ENCODE data around the gene DAP. TPM values are rescaled to one million over a fixed set of nuclear protein-coding genes. Genes with fewer than 3 reads are reported as not detected.

DAP gene
- total RNA-seq, 1 experiment from 2014 or later: 108 TPM

GRCh38 chr5:10684303-10685086 lies 76.5 kb downstream of the DAP start:
- in situ Hi-C loops (cut with HindIII; ENCODE audit: low pct_unique_long_range_greater_than_20kb, low sequenced_read_pairs): no loop called here
- DNase-seq (ENCODE audit: low read depth, low spot score): no peak
- Histone ChIP-seq H3K36me3 (ENCODE audit: control insufficient read depth, insufficient read depth, low read length) (no peaks in the 10 kb centered on the region), H3K27ac (ENCODE audit: low read length) (no peak overlapping the region), H3K27me3 (ENCODE audit: control insufficient read depth, insufficient read depth, low read length) (no peaks in the 10 kb centered on the region), H3K4me3 (ENCODE audit: low read depth in 2 of 2, low read length in 2 of 2) (no peak overlapping the region), H3K4me1 (ENCODE audit: control insufficient read depth, insufficient read depth, low read length) (no peaks in the 10 kb centered on the region; the same call in 1 of the 2 replicates), H3K9me3 (ENCODE audit: control insufficient read depth, insufficient read depth, low read depth, low read length) (no peaks in the 10 kb centered on the region)
- no TSS peak for BruUV-seq (replicated peaks)
- intact Hi-C loops (cut with micrococcal nuclease; ENCODE audit: unreplicated experiment): no loop called here
- TF ChIP-seq POLR2AphosphoS5 (IDR thresholded peaks at IDR 0.05; ENCODE audit: low read depth, low read length): no peak
- no peak for TF ChIP-seq TCF7L2 (IDR thresholded peaks at IDR 0.05; ENCODE audit: low read depth, low read length)
- no peak for TF ChIP-seq SIN3A (IDR thresholded peaks at IDR 0.05; ENCODE audit: borderline replicate concordance, insufficient read depth, low read depth, low read length)
- TF ChIP-seq, protein P1, sequence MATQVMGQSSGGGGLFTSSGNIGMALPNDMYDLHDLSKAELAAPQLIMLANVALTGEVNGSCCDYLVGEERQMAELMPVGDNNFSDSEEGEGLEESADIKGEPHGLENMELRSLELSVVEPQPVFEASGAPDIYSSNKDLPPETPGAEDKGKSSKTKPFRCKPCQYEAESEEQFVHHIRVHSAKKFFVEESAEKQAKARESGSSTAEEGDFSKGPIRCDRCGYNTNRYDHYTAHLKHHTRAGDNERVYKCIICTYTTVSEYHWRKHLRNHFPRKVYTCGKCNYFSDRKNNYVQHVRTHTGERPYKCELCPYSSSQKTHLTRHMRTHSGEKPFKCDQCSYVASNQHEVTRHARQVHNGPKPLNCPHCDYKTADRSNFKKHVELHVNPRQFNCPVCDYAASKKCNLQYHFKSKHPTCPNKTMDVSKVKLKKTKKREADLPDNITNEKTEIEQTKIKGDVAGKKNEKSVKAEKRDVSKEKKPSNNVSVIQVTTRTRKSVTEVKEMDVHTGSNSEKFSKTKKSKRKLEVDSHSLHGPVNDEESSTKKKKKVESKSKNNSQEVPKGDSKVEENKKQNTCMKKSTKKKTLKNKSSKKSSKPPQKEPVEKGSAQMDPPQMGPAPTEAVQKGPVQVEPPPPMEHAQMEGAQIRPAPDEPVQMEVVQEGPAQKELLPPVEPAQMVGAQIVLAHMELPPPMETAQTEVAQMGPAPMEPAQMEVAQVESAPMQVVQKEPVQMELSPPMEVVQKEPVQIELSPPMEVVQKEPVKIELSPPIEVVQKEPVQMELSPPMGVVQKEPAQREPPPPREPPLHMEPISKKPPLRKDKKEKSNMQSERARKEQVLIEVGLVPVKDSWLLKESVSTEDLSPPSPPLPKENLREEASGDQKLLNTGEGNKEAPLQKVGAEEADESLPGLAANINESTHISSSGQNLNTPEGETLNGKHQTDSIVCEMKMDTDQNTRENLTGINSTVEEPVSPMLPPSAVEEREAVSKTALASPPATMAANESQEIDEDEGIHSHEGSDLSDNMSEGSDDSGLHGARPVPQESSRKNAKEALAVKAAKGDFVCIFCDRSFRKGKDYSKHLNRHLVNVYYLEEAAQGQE (IDR thresholded peaks at IDR 0.05; ENCODE audit: insufficient read depth in 1 of 2, low read depth in 2 of 2, low read length in 1 of 2): no peak
- no peak for TF ChIP-seq CTCF (IDR thresholded peaks at IDR 0.05)
- ChIA-PET CTCF (no interaction called here), POLR2A (no interaction called here)
- ATAC-seq: no peak

- in situ Hi-C loops (cut with HindIII; ENCODE audit: low pct_unique_long_range_greater_than_20kb, low sequenced_read_pairs): no loop called here
Observed at GRCh38 chr5:10682801-10683525, 78.1 kb downstream of the DAP start.

More at GRCh38 chr5:10682801-10683525, 78.1 kb downstream of the DAP start:
- Histone ChIP-seq H3K27me3 (ENCODE audit: control insufficient read depth, insufficient read depth, low read length) (no peaks in the 10 kb centered on the region), H3K4me3 (ENCODE audit: low read depth in 2 of 2, low read length in 2 of 2) (no peak overlapping the region), H3K27ac (ENCODE audit: low read length) (no peak overlapping the region), H3K9me3 (ENCODE audit: control insufficient read depth, insufficient read depth, low read depth, low read length) (no peaks in the 10 kb centered on the region), H3K36me3 (ENCODE audit: control insufficient read depth, insufficient read depth, low read length) (no peaks in the 10 kb centered on the region), H3K4me1 (ENCODE audit: control insufficient read depth, insufficient read depth, low read length) (no peaks in the 10 kb centered on the region)
- ChIA-PET POLR2A (no interaction called here), CTCF (no interaction called here)
- BruUV-seq (replicated peaks): no TSS peak
- intact Hi-C loops (cut with micrococcal nuclease; ENCODE audit: unreplicated experiment): no loop called here
- TF ChIP-seq SIN3A (IDR thresholded peaks at IDR 0.05; ENCODE audit: borderline replicate concordance, insufficient read depth, low read depth, low read length) (no peak), POLR2AphosphoS5 (IDR thresholded peaks at IDR 0.05; ENCODE audit: low read depth, low read length) (no peak), CTCF (IDR thresholded peaks at IDR 0.05) (no peak)
- TF ChIP-seq, protein P1 (IDR thresholded peaks at IDR 0.05; ENCODE audit: insufficient read depth in 1 of 2, low read depth in 2 of 2, low read length in 1 of 2): no peak
- DNase-seq (ENCODE audit: low read depth, low spot score) (no peak), ATAC-seq (peak; percentile 21; the same call in 1 of the 2 replicates)
